Stimulated activated CD8-positive, alpha-beta memory T cell treated with anti-CD3 and anti-CD28 coated beads, Interleukin-12 subunit alpha, Interleukin-12 subunit beta, amount 100 ng/mL, for 24 hours (primary cell): ENCODE measurements around the gene POLE3.
"Not testable (repeated sequence)": the region's sequence is repeated elsewhere in the genome, so short reads cannot be mapped to it uniquely, and the experiment has no call there.

ENCODE experiments used
- DNase-seq: peaks from one replicate; pipeline ENCODE4 v3.0.0-alpha.2; 2020; ENCODE audit errors: extremely low read depth

The POLE3 gene

GRCh38 chr9:113376634-113377567 lies 33.6 kb downstream of the POLE3 start, which contains the start of gene HDHD3:
Gene HDHD3 (minus strand): TSS chr9:113376986. CDS start chr9:113374354, 2,632 bp downstream.
- peak; percentile 47 for DNase-seq

- DNase-seq: no peak
These were observed 35.1 kb downstream of the POLE3 start for GRCh38 chr9:113375057-113376023.

GRCh38 chr9:113373676-113374392 lies 36.6 kb downstream of the POLE3 start:
- no peak for DNase-seq

- no peak for DNase-seq
These were observed 37.2 kb downstream of the POLE3 start for GRCh38 chr9:113373256-113373655.

- DNase-seq: no peak
These were observed 38.4 kb downstream of the POLE3 start for GRCh38 chr9:113372059-113372458.

- no peak for DNase-seq
These were observed 39.6 kb downstream of the POLE3 start for GRCh38 chr9:113370806-113371325.

- DNase-seq: no peak
These were observed 40.7 kb downstream of the POLE3 start for GRCh38 chr9:113369855-113370140.

- DNase-seq: no peak
These were observed 41.3 kb downstream of the POLE3 start for GRCh38 chr9:113368982-113369854.

- DNase-seq: no peak
These were observed 42.0 kb downstream of the POLE3 start for GRCh38 chr9:113368348-113368981.

GRCh38 chr9:113365652-113366051 lies 44.8 kb downstream of the POLE3 start:
- DNase-seq: not testable (repeated sequence)

GRCh38 chr9:113364951-113365350 lies 45.5 kb downstream of the POLE3 start:
- DNase-seq: no peak

GRCh38 chr9:113363336-113363735 lies 47.1 kb downstream of the POLE3 start:
- DNase-seq: no peak

- no peak for DNase-seq
These were observed 49.0 kb downstream of the POLE3 start for GRCh38 chr9:113361304-113362018.

- DNase-seq: no peak
These were observed 50.1 kb downstream of the POLE3 start for GRCh38 chr9:113360242-113360842.

- DNase-seq: no peak
These were observed 51.1 kb downstream of the POLE3 start for GRCh38 chr9:113359385-113359784.
